H1 (cell line): ENCODE results near the gene KANSL2. TPM values are rescaled to one million over a fixed set of nuclear protein-coding genes. Genes with fewer than 3 reads are reported as not detected.

Experiments used
- CTCF ChIA-PET: fragments of 300-600 bp; sonication (Branson Sonifier 250); formaldehyde crosslinking; loops from one replicate; lab custom pipeline; 2021; ENCODE audit not compliant: partially characterized antibody; lab: Charles Lee
- POLR2A ChIA-PET: fragments of 300-600 bp; sonication (Branson Sonifier 250); formaldehyde crosslinking; loops from one replicate; lab custom pipeline; 2021; ENCODE audit warnings: inconsistent platforms; ENCODE audit not compliant: partially characterized antibody; lab: Charles Lee
- DNase-seq, 2 experiments: peaks; one replicate each; pipeline versions ENCODE4 v3.0.0 to v3.0.0-alpha.2; 2010 to 2022; ENCODE audit warnings: low spot score in 2 of 2, low read depth in 1 of 2, mixed read lengths in 1 of 2
- FAIRE-seq: peaks from 2 replicates; lab custom pipeline; 2011; peaks lifted over from hg19 to GRCh38; lab: Jason Lieb, UNC
- H2AFZ ChIP-seq: 2 replicates; pipeline ENCODE4 v1.8.1; 2012; ENCODE audit warnings: low read length, inconsistent platforms
- H2AK5ac ChIP-seq: 2 replicates; pipeline ENCODE4 v1.6.1; 2013; ENCODE audit warnings: low read depth, low read length
- H2BK120ac ChIP-seq: replicated peaks from 2 replicates; pipeline ENCODE3; 2013; ENCODE audit warnings: low read depth, low read length, inconsistent platforms
- H2BK12ac ChIP-seq: 2 replicates; pipeline ENCODE4 v1.6.1; 2013; ENCODE audit warnings: low read depth, low read length
- H2BK15ac ChIP-seq: 2 replicates; pipeline ENCODE4 v1.6.1; 2013; ENCODE audit warnings: low read length
- H2BK20ac ChIP-seq: 2 replicates; pipeline ENCODE4 v1.6.1; 2013; ENCODE audit warnings: low read length
- H2BK5ac ChIP-seq: 2 replicates; pipeline ENCODE4 v1.6.1; 2013; ENCODE audit warnings: low read depth, low read length
- H3K14ac ChIP-seq: 2 replicates; pipeline ENCODE4 v1.6.1; 2013; ENCODE audit warnings: inconsistent platforms; ENCODE audit not compliant: insufficient read length
- H3K18ac ChIP-seq: 2 replicates; pipeline ENCODE4 v1.6.1; 2013; ENCODE audit warnings: low read length; ENCODE audit errors: extremely low read depth
- H3K23ac ChIP-seq: 2 replicates; pipeline ENCODE4 v1.6.1; 2013; ENCODE audit warnings: inconsistent platforms; ENCODE audit not compliant: insufficient read length
- H3K23me2 ChIP-seq: 2 replicates; pipeline ENCODE4 v1.6.1; 2013; ENCODE audit warnings: low read depth, low read length
- H3K27ac ChIP-seq: 2 replicates; pipeline ENCODE4 v1.6.1; 2011; ENCODE audit warnings: low read depth, low read length, inconsistent platforms
- H3K27me3 ChIP-seq, 4 experiments: replicated peaks in 1 of 4; 1 replicate in 1 of 4; 2 replicates in 3 of 4; pipeline versions ENCODE4 v1.6.1 to v1.8.1; 2011 to 2013; ENCODE audit warnings: low read length in 3 of 4, mild to moderate bottlenecking in 3 of 4, inconsistent platforms in 2 of 4, mixed read lengths in 2 of 4, moderate library complexity in 1 of 4; ENCODE audit not compliant: control insufficient read depth in 3 of 4, insufficient read depth in 3 of 4; ENCODE audit errors: extremely low read depth in 1 of 4
- H3K36me3 ChIP-seq, 4 experiments: 2 replicates each; pipeline versions ENCODE4 v1.6.1 to v1.8.1; 2011 to 2013; ENCODE audit warnings: mild to moderate bottlenecking in 4 of 4, low read length in 3 of 4, moderate library complexity in 2 of 4, control low read depth in 1 of 4, inconsistent platforms in 1 of 4; ENCODE audit not compliant: insufficient read depth in 4 of 4, control insufficient read depth in 2 of 4
- H3K4ac ChIP-seq: replicated peaks from 2 replicates; pipeline ENCODE3; 2013; ENCODE audit warnings: low read length, low read depth, mixed read lengths, inconsistent platforms; ENCODE audit not compliant: insufficient read length
- H3K4me1 ChIP-seq, 4 experiments: replicated peaks in 1 of 4; 1 replicate in 1 of 4; 2 replicates in 3 of 4; pipeline versions ENCODE4 v1.6.1 to v1.8.1; 2011 to 2013; ENCODE audit warnings: low read length in 3 of 4, inconsistent platforms in 2 of 4, mixed read lengths in 1 of 4; ENCODE audit not compliant: insufficient read depth in 4 of 4, control insufficient read depth in 3 of 4
- H3K4me2 ChIP-seq, 2 experiments: 2 replicates each; pipeline versions ENCODE4 v1.6.1 to v1.8.1; 2011 to 2013; ENCODE audit warnings: low read depth in 2 of 2, low read length in 2 of 2, control low read depth in 1 of 2, inconsistent platforms in 1 of 2, mild to moderate bottlenecking in 1 of 2; ENCODE audit not compliant: insufficient read depth in 1 of 2
- H3K4me3 ChIP-seq, 4 experiments: fragments of 200-600, 300-600 bp in 1 of 4; sonication (generic), shearing (Covaris generic), sonication (Bioruptor Twin) in 1 of 4; 2 replicates each; pipeline versions ENCODE4 v1.5.1 to v1.8.1; 2011 to 2016; ENCODE audit warnings: low read length in 4 of 4, low read depth in 3 of 4, control low read depth in 2 of 4, inconsistent platforms in 2 of 4, mild to moderate bottlenecking in 2 of 4, mixed read lengths in 1 of 4, moderate library complexity in 1 of 4; ENCODE audit not compliant: insufficient read depth in 2 of 4; ENCODE audit errors: extremely low read depth in 1 of 4
- H3K56ac ChIP-seq: replicated peaks from 2 replicates; pipeline ENCODE3; 2013; ENCODE audit warnings: low read depth, mild to moderate bottlenecking, mixed read lengths, low read length, inconsistent platforms; ENCODE audit not compliant: insufficient read length
- H3K79me1 ChIP-seq: 2 replicates; pipeline ENCODE4 v1.6.1; 2013; ENCODE audit warnings: low read depth, low read length, control low read depth
- H3K79me2 ChIP-seq, 2 experiments: 2 replicates each; pipeline versions ENCODE4 v1.6.1 to v1.8.1; 2012 to 2013; ENCODE audit warnings: low read length in 2 of 2, mild to moderate bottlenecking in 2 of 2, inconsistent platforms in 1 of 2; ENCODE audit not compliant: insufficient read depth in 2 of 2, control insufficient read depth in 1 of 2
- H3K9ac ChIP-seq, 4 experiments: replicated peaks in 1 of 4; 1 replicate in 1 of 4; 2 replicates in 3 of 4; pipeline versions ENCODE4 v1.6.1 to v1.8.1; 2011 to 2013; ENCODE audit warnings: low read depth in 3 of 4, low read length in 3 of 4, control low read depth in 2 of 4, mild to moderate bottlenecking in 2 of 4, moderate library complexity in 2 of 4, inconsistent platforms in 1 of 4; ENCODE audit errors: extremely low read depth in 1 of 4
- H3K9me3 ChIP-seq, 2 experiments: 2 replicates each; pipeline versions ENCODE4 v1.6.1 to v1.8.1; 2012 to 2013; ENCODE audit warnings: mild to moderate bottlenecking in 2 of 2, moderate library complexity in 2 of 2, control low read depth in 1 of 2, inconsistent platforms in 1 of 2, low read depth in 1 of 2, low read length in 1 of 2, mixed read lengths in 1 of 2; ENCODE audit not compliant: insufficient read depth in 2 of 2
- H4K20me1 ChIP-seq, 2 experiments: replicated peaks in 1 of 2; 2 replicates each; pipeline versions ENCODE3 to v1.8.1; 2011 to 2013; ENCODE audit warnings: inconsistent platforms in 2 of 2, low read length in 2 of 2, mild to moderate bottlenecking in 1 of 2; ENCODE audit not compliant: insufficient read depth in 2 of 2, control insufficient read depth in 1 of 2
- H4K5ac ChIP-seq: 2 replicates; pipeline ENCODE4 v1.6.1; 2013; ENCODE audit warnings: low read length, low read depth, mixed read lengths, inconsistent platforms; ENCODE audit not compliant: insufficient read length
- H4K8ac ChIP-seq: 2 replicates; pipeline ENCODE4 v1.8.0; 2013; ENCODE audit warnings: mild to moderate bottlenecking, moderate library complexity, low read length, inconsistent platforms; ENCODE audit not compliant: insufficient read depth; ENCODE audit errors: extremely low read depth
- H4K91ac ChIP-seq: replicated peaks from 2 replicates; pipeline ENCODE3; 2013; ENCODE audit warnings: low read length, mixed read lengths, inconsistent platforms; ENCODE audit not compliant: insufficient read length
- BCL11A ChIP-seq, 2 experiments: IDR thresholded peaks; one replicate each; pipeline ENCODE4 v1.6.1; 2011; ENCODE audit warnings: low read depth in 2 of 2, low read length in 2 of 2, mild to moderate bottlenecking in 2 of 2
- CEBPB ChIP-seq: IDR thresholded peaks from 2 replicates; pipeline ENCODE4 v1.6.1; 2012; ENCODE audit warnings: low read depth, low read length
- CTBP2 ChIP-seq: IDR thresholded peaks from 2 replicates; pipeline ENCODE4 v1.7.0; 2011; ENCODE audit warnings: borderline replicate concordance, mild to moderate bottlenecking, moderate library complexity, mixed read lengths, low read length; ENCODE audit not compliant: insufficient read depth, insufficient read length
- EP300 ChIP-seq, 2 experiments: IDR thresholded peaks; 1 replicate in 1 of 2; 2 replicates in 1 of 2; pipeline ENCODE4 v1.6.1; 2011 to 2012; ENCODE audit warnings: low read depth in 2 of 2, low read length in 2 of 2, mild to moderate bottlenecking in 2 of 2, borderline replicate concordance in 1 of 2, inconsistent platforms in 1 of 2, moderate library complexity in 1 of 2
- GABPA ChIP-seq: IDR thresholded peaks from 2 replicates; pipeline ENCODE4 v1.6.1; 2011; ENCODE audit warnings: mild to moderate bottlenecking, low read length, moderate library complexity, borderline replicate concordance; ENCODE audit not compliant: insufficient read depth
- KDM5A ChIP-seq: fragments of 200-600 bp; IDR thresholded peaks from 2 replicates; pipeline ENCODE4 v1.7.1; 2012; ENCODE audit warnings: mild to moderate bottlenecking, low read length, inconsistent platforms, mixed read lengths
- POLR2A ChIP-seq, 2 experiments: IDR thresholded peaks; 1 replicate in 1 of 2; 2 replicates in 1 of 2; pipeline ENCODE4 v1.6.1; 2011; ENCODE audit warnings: low read depth in 2 of 2, low read length in 2 of 2, mild to moderate bottlenecking in 2 of 2; ENCODE audit errors: control extremely low read depth in 1 of 2
- TEAD4 ChIP-seq: IDR thresholded peaks from 2 replicates; pipeline ENCODE4 v1.6.1; 2012; ENCODE audit warnings: low read depth, low read length, inconsistent platforms, mixed read lengths
- ZNF274 ChIP-seq: IDR thresholded peaks from 2 replicates; pipeline ENCODE4 v1.7.0; 2012; ENCODE audit warnings: low read length, borderline replicate concordance; ENCODE audit errors: extremely low read depth
- WGBS, 2 experiments: shearing (Covaris generic) in 1 of 2; methylation state at CpG; one replicate each; pipeline versions ENCODE4 v1.1.6 to v1.1.7; 2013 to 2015; ENCODE audit warnings: low lambda C conversion rate in 2 of 2, mixed read lengths in 2 of 2, inconsistent platforms in 1 of 2, low coverage in 1 of 2, missing lambda C conversion rate in 1 of 2; ENCODE audit not compliant: insufficient replicate concordance in 2 of 2, insufficient coverage in 1 of 2, insufficient read length in 1 of 2; ENCODE audit errors: extremely low coverage in 1 of 2, missing lambda C conversion rate in 1 of 2; 5-methylcytosine and 5-hydroxymethylcytosine counted together
- polyA plus RNA-seq, 7 experiments: library from polyadenylated mRNA; depleted of rRNA in 3 of 7; stranded (reverse) in 5 of 7; unstranded in 2 of 7; fragments of >200 nt in 5 of 7; fragments of 200-250 nt in 2 of 7; gene quantifications; 1 replicate in 5 of 7; 2 replicates in 1 of 7; 4 replicates in 1 of 7; pipeline versions ENCODE4 v1.2.1 to v1.2.3, GENCODE V29; 2011 to 2013; ENCODE audit warnings: missing spikeins in 2 of 7, mixed read lengths in 2 of 7
- total RNA-seq: library from RNA; stranded (reverse); fragmentation: NEBNext Ultra II Directional; extraction: Animal tissue kit (Norgen Biotek cat#: 25700); gene quantifications from 2 replicates; pipeline ENCODE4 v1.2.1, GENCODE V29; 2021
- TF ChIP-seq, protein P1 (sequence below), 3 experiments: IDR thresholded peaks; 1 replicate in 2 of 3; 2 replicates in 1 of 3; pipeline versions ENCODE4 v1.5.1 to v1.6.1; 2011; ENCODE audit warnings: low read length in 3 of 3, mild to moderate bottlenecking in 3 of 3, inconsistent platforms in 2 of 3, low read depth in 1 of 3, moderate library complexity in 1 of 3; ENCODE audit not compliant: insufficient read depth in 1 of 3; ENCODE audit errors: control extremely low read depth in 1 of 3
- TF ChIP-seq, protein P2 (sequence below): IDR thresholded peaks from 2 replicates; pipeline ENCODE4 v1.6.1; 2011; ENCODE audit warnings: low read depth, mild to moderate bottlenecking, low read length; ENCODE audit not compliant: insufficient read depth

KANSL2 gene
- total and polyA plus RNA-seq, 2 of the 8 experiments (the other 6 are each of a cell fraction or from before 2014, with no cell fraction given): 48.4 to 50.7 TPM

DNA sequence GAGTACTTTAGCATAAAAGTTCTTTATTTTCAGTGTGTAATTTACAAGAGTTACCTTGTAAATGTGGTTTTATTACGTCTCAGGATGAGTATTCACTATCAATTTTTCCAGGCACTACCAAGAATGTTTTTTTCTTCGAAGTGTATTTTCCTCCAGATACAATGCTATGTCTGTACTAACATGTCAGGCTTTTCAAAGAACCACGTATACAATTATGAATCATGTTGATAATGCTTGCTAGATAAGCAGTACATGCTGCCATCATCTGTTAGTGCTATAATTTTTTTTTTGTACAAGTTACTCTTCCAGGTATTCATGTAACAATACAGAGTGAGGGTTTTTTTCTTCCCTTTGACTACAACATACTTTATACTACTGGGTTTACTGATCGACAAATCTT lies 5.6 kb upstream of the KANSL2 start:
- H3K18ac ChIP-seq: no peak overlapping the region
- H3K4me3 ChIP-seq: no peak overlapping the region
- DNase-seq (no peak), FAIRE-seq (no peak)
- no peak overlapping the region for H2BK120ac ChIP-seq
- peaks cover 0 to 16% of the 10 kb centered on the region in 2 experiments; a peak in 2 of 4 replicates for H3K79me2 ChIP-seq
- no peak overlapping the region for H3K4me2 ChIP-seq
- H2AK5ac ChIP-seq: no peak overlapping the region
- no peak overlapping the region for H3K23ac ChIP-seq
- no peaks in the 10 kb centered on the region for H3K4me1 ChIP-seq
- H3K23me2 ChIP-seq: no peaks in the 10 kb centered on the region
- H2AFZ ChIP-seq: no peak overlapping the region
- no peak overlapping the region for H2BK20ac ChIP-seq
- peaks cover 8 to 38% (median 16%) of the 10 kb centered on the region in 4 experiments; a peak in 7 of 8 replicates for H3K36me3 ChIP-seq
- no peaks in the 10 kb centered on the region for H3K9me3 ChIP-seq
- ChIA-PET POLR2A (no interaction called here), CTCF (no interaction called here)
- H4K8ac ChIP-seq: no peak overlapping the region
- WGBS, 2 experiments: 95% methylated on average over 4 of the region's 4 CpGs; no CpG with 5 or more reads in 1 of the 2 experiments
- no peak overlapping the region for H3K27ac ChIP-seq
- H4K20me1 ChIP-seq: peaks cover 3 to 11% of the 10 kb centered on the region in 2 experiments
- no peaks in the 10 kb centered on the region for H3K27me3 ChIP-seq
- no peak overlapping the region for H2BK15ac ChIP-seq
- no peak overlapping the region for H4K5ac ChIP-seq
- no peak overlapping the region for H3K14ac ChIP-seq
- no peak overlapping the region for H4K91ac ChIP-seq
- H2BK5ac ChIP-seq: no peak overlapping the region
- H3K79me1 ChIP-seq: peaks cover 3% of the 10 kb centered on the region; the same call in 1 of the 2 replicates
- H3K9ac ChIP-seq: no peak overlapping the region
- no peak overlapping the region for H2BK12ac ChIP-seq
- H3K56ac ChIP-seq: no peak overlapping the region
- no peak overlapping the region for H3K4ac ChIP-seq
- TF ChIP-seq EP300 (IDR thresholded peaks at IDR 0.05; ENCODE audit: borderline replicate concordance in 1 of 2, low read depth in 2 of 2, low read length in 2 of 2) (no peak), GABPA (no peak), ZNF274 (no peak), BCL11A (IDR thresholded peaks at IDR 0.05; ENCODE audit: low read depth in 2 of 2, low read length in 2 of 2) (no peak), CEBPB (no peak), POLR2A (IDR thresholded peaks at IDR 0.05; ENCODE audit: control extremely low read depth in 1 of 2, low read depth in 2 of 2, low read length in 2 of 2) (no peak), CTBP2 (no peak), TEAD4 (no peak), KDM5A (no peak)
- TF ChIP-seq, protein P1, sequence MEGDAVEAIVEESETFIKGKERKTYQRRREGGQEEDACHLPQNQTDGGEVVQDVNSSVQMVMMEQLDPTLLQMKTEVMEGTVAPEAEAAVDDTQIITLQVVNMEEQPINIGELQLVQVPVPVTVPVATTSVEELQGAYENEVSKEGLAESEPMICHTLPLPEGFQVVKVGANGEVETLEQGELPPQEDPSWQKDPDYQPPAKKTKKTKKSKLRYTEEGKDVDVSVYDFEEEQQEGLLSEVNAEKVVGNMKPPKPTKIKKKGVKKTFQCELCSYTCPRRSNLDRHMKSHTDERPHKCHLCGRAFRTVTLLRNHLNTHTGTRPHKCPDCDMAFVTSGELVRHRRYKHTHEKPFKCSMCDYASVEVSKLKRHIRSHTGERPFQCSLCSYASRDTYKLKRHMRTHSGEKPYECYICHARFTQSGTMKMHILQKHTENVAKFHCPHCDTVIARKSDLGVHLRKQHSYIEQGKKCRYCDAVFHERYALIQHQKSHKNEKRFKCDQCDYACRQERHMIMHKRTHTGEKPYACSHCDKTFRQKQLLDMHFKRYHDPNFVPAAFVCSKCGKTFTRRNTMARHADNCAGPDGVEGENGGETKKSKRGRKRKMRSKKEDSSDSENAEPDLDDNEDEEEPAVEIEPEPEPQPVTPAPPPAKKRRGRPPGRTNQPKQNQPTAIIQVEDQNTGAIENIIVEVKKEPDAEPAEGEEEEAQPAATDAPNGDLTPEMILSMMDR (IDR thresholded peaks at IDR 0.05; ENCODE audit: control extremely low read depth in 1 of 3, insufficient read depth in 1 of 3, low read depth in 1 of 3, low read length in 3 of 3): no peak
- TF ChIP-seq, protein P2, sequence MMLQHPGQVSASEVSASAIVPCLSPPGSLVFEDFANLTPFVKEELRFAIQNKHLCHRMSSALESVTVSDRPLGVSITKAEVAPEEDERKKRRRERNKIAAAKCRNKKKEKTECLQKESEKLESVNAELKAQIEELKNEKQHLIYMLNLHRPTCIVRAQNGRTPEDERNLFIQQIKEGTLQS: no peak
